ENCODE measurements around the gene FOXN3. TPM values are rescaled to one million over a fixed set of nuclear protein-coding genes. Genes with fewer than 3 reads are reported as not detected.

FOXN3 gene
- total RNA-seq, 1 donor from 2014 or later: 122 TPM

GRCh38 chr14:89239023-89239422, 178.0 kb downstream of the FOXN3 start:
- H3K36me3 ChIP-seq (ENCODE audit: insufficient read depth, low read length): no peaks in the 10 kb centered on the region
- Mint-ChIP-seq H3K4me1 (ENCODE audit: low read depth, unreplicated experiment) (peaks cover 28% of the 10 kb centered on the region), H3K27me3 (ENCODE audit: low read depth, unreplicated experiment) (no peaks in the 10 kb centered on the region), H3K4me3 (ENCODE audit: unreplicated experiment) (no peak overlapping the region), H3K36me3 (ENCODE audit: low read depth, unreplicated experiment) (peaks cover 9% of the 10 kb centered on the region), H3K27ac (ENCODE audit: unreplicated experiment) (no peak overlapping the region), H3K9me3 (ENCODE audit: unreplicated experiment) (no peaks in the 10 kb centered on the region)
- no peaks in the 10 kb centered on the region for H3K27me3 ChIP-seq (ENCODE audit: insufficient read depth, low read length)
- TF ChIP-seq EZH2 (IDR thresholded peaks at IDR 0.05; ENCODE audit: insufficient read depth, low read length): no peak
- TF ChIP-seq, protein P1, sequence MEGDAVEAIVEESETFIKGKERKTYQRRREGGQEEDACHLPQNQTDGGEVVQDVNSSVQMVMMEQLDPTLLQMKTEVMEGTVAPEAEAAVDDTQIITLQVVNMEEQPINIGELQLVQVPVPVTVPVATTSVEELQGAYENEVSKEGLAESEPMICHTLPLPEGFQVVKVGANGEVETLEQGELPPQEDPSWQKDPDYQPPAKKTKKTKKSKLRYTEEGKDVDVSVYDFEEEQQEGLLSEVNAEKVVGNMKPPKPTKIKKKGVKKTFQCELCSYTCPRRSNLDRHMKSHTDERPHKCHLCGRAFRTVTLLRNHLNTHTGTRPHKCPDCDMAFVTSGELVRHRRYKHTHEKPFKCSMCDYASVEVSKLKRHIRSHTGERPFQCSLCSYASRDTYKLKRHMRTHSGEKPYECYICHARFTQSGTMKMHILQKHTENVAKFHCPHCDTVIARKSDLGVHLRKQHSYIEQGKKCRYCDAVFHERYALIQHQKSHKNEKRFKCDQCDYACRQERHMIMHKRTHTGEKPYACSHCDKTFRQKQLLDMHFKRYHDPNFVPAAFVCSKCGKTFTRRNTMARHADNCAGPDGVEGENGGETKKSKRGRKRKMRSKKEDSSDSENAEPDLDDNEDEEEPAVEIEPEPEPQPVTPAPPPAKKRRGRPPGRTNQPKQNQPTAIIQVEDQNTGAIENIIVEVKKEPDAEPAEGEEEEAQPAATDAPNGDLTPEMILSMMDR (IDR thresholded peaks at IDR 0.05; ENCODE audit: insufficient read depth, low read depth, low read length): no peak
- FAIRE-seq: no peak
- H3K4me1 ChIP-seq (ENCODE audit: insufficient read depth, low read length): peaks cover 3% of the 10 kb centered on the region
- H3K4me2 ChIP-seq (ENCODE audit: low read length): no peak overlapping the region
- H3K27ac ChIP-seq (ENCODE audit: low read depth, low read length): no peak overlapping the region
- H3K9ac ChIP-seq (ENCODE audit: low read length): no peak overlapping the region
- H3K4me3 ChIP-seq (ENCODE audit: insufficient read depth, low read depth, low read length): no peak overlapping the region
- peaks cover 43% of the 10 kb centered on the region for H3K79me2 ChIP-seq (ENCODE audit: insufficient read depth, low read length)
- no peaks in the 10 kb centered on the region for H3K9me3 ChIP-seq (ENCODE audit: insufficient read depth, low read depth, low read length)
- DNase-seq (ENCODE audit: low read depth): no peak
- peaks cover 72% of the 10 kb centered on the region for H4K20me1 ChIP-seq (ENCODE audit: insufficient read depth, low read length)
- H2AFZ ChIP-seq (ENCODE audit: low read depth, low read length): no peak overlapping the region

- Histone ChIP-seq H3K4me3 (ENCODE audit: insufficient read depth, low read depth, low read length) (no peak overlapping the region), H3K9ac (ENCODE audit: low read length) (no peak overlapping the region), H3K4me2 (ENCODE audit: low read length) (no peak overlapping the region), H3K36me3 (ENCODE audit: insufficient read depth, low read length) (no peaks in the 10 kb centered on the region), H3K27me3 (ENCODE audit: insufficient read depth, low read length) (no peaks in the 10 kb centered on the region), H4K20me1 (ENCODE audit: insufficient read depth, low read length) (peaks cover 74% of the 10 kb centered on the region), H3K4me1 (ENCODE audit: insufficient read depth, low read length) (peaks cover 3% of the 10 kb centered on the region), H2AFZ (ENCODE audit: low read depth, low read length) (no peak overlapping the region), H3K27ac (ENCODE audit: low read depth, low read length) (no peak overlapping the region), H3K9me3 (ENCODE audit: insufficient read depth, low read depth, low read length) (no peaks in the 10 kb centered on the region), H3K79me2 (ENCODE audit: insufficient read depth, low read length) (peaks cover 41% of the 10 kb centered on the region)
- FAIRE-seq: no peak
- Mint-ChIP-seq H3K9me3 (ENCODE audit: unreplicated experiment) (no peaks in the 10 kb centered on the region), H3K36me3 (ENCODE audit: low read depth, unreplicated experiment) (peaks cover 9% of the 10 kb centered on the region), H3K27me3 (ENCODE audit: low read depth, unreplicated experiment) (no peaks in the 10 kb centered on the region), H3K4me1 (ENCODE audit: low read depth, unreplicated experiment) (peaks cover 26% of the 10 kb centered on the region), H3K4me3 (ENCODE audit: unreplicated experiment) (no peak overlapping the region), H3K27ac (ENCODE audit: unreplicated experiment) (no peak overlapping the region)
- TF ChIP-seq EZH2 (IDR thresholded peaks at IDR 0.05; ENCODE audit: insufficient read depth, low read length): no peak
- TF ChIP-seq, protein P1 (IDR thresholded peaks at IDR 0.05; ENCODE audit: insufficient read depth, low read depth, low read length): peak; percentile 11
- no peak for DNase-seq (ENCODE audit: low read depth)
Measured at GRCh38 chr14:89237921-89238529, 179.0 kb downstream of the FOXN3 start.

DNA sequence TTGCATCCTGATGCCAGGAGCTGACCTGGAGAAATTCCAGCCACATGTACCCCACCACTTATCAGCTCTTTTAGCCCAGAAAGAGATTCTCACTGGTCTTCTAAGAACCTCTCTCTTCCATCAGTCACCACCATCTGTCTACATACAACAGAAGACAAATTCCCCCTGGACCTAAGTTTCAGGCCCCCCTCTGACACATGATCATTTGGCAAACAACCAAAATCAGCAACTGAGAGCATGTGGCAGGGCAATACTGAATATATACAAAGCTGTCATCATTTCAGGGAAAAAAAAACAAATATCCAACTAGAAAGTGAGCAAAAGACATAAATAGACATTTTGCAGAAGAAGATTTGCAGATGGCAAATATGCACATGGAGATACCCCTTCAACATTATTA, 180.2 kb downstream of the FOXN3 start:
- Mint-ChIP-seq H3K9me3 (ENCODE audit: unreplicated experiment) (no peaks in the 10 kb centered on the region), H3K4me3 (ENCODE audit: unreplicated experiment) (no peak overlapping the region), H3K4me1 (ENCODE audit: low read depth, unreplicated experiment) (peaks cover 26% of the 10 kb centered on the region), H3K27ac (ENCODE audit: unreplicated experiment) (no peak overlapping the region), H3K36me3 (ENCODE audit: low read depth, unreplicated experiment) (peaks cover 11% of the 10 kb centered on the region), H3K27me3 (ENCODE audit: low read depth, unreplicated experiment) (no peaks in the 10 kb centered on the region)
- no peak for DNase-seq (ENCODE audit: low read depth)
- H3K27me3 ChIP-seq (ENCODE audit: insufficient read depth, low read length): no peaks in the 10 kb centered on the region
- H3K4me1 ChIP-seq (ENCODE audit: insufficient read depth, low read length): peaks cover 3% of the 10 kb centered on the region
- H3K4me3 ChIP-seq (ENCODE audit: insufficient read depth, low read depth, low read length): no peak overlapping the region
- no peak for FAIRE-seq
- H4K20me1 ChIP-seq (ENCODE audit: insufficient read depth, low read length): peaks cover 69% of the 10 kb centered on the region
- H3K4me2 ChIP-seq (ENCODE audit: low read length): no peak overlapping the region
- H3K36me3 ChIP-seq (ENCODE audit: insufficient read depth, low read length): no peaks in the 10 kb centered on the region
- no peak for TF ChIP-seq EZH2 (IDR thresholded peaks at IDR 0.05; ENCODE audit: insufficient read depth, low read length)
- TF ChIP-seq, protein P1 (IDR thresholded peaks at IDR 0.05; ENCODE audit: insufficient read depth, low read depth, low read length): no peak
- H3K9ac ChIP-seq (ENCODE audit: low read length): no peak overlapping the region
- no peak overlapping the region for H3K27ac ChIP-seq (ENCODE audit: low read depth, low read length)
- no peaks in the 10 kb centered on the region for H3K9me3 ChIP-seq (ENCODE audit: insufficient read depth, low read depth, low read length)
- H2AFZ ChIP-seq (ENCODE audit: low read depth, low read length): no peak overlapping the region
- H3K79me2 ChIP-seq (ENCODE audit: insufficient read depth, low read length): peaks cover 38% of the 10 kb centered on the region

Measured in astrocyte (in vitro differentiated cells and primary cell).